HEK293T (cell line): ENCODE measurements around the gene TNFRSF21.
"Not testable (repeated sequence)": the region's sequence is repeated elsewhere in the genome, so short reads cannot be mapped to it uniquely, and the experiment has no call there.

Source experiments
- CTCF ChIA-PET: fragments of 350-600 bp; formaldehyde crosslinking; extraction: SDS; loops from one replicate; lab custom pipeline; 2021; ENCODE audit warnings: antibody characterized with exemption, inconsistent platforms; lab: Yijun Ruan, JAX
- POLR2A ChIA-PET: fragments of 350-600 bp; formaldehyde crosslinking; extraction: SDS; loops from one replicate; lab custom pipeline; 2020; ENCODE audit warnings: antibody characterized with exemption, inconsistent platforms; lab: Yijun Ruan, JAX
- DNase-seq: peaks from one replicate; pipeline ENCODE4 v3.0.0; 2012; ENCODE audit warnings: mixed read lengths; ENCODE audit errors: extremely low spot score
- ARNT ChIP-seq: fragments of 450-650 bp; IDR thresholded peaks from 2 replicates; pipeline ENCODE4 v1.6.1; 2017; ENCODE audit warnings: mild to moderate bottlenecking
- BHLHE40 ChIP-seq: fragments of 450-650 bp; IDR thresholded peaks from 2 replicates; pipeline ENCODE4 v1.6.1; 2016; ENCODE audit warnings: mild to moderate bottlenecking, moderate library complexity, borderline replicate concordance
- CTBP1 ChIP-seq: fragments of 450-650 bp; IDR thresholded peaks from 2 replicates; pipeline ENCODE4 v1.6.1; 2016; ENCODE audit warnings: borderline replicate concordance
- ELF4 ChIP-seq: fragments of 450-650 bp; IDR thresholded peaks from 2 replicates; pipeline ENCODE4 v1.6.1; 2017; ENCODE audit warnings: antibody characterized with exemption
- FOXA1 ChIP-seq: fragments of 450-650 bp; IDR thresholded peaks from 2 replicates; pipeline ENCODE4 v1.6.1; 2016; ENCODE audit warnings: mild to moderate bottlenecking
- FOXK2 ChIP-seq: fragments of 450-650 bp; IDR thresholded peaks from 2 replicates; pipeline ENCODE4 v1.6.1; 2016; ENCODE audit warnings: mild to moderate bottlenecking
- FOXM1 ChIP-seq: fragments of 450-650 bp; IDR thresholded peaks from 2 replicates; pipeline ENCODE4 v1.6.1; 2017; ENCODE audit warnings: mild to moderate bottlenecking, borderline replicate concordance
- HDGF ChIP-seq: fragments of 450-650 bp; IDR thresholded peaks from 2 replicates; pipeline ENCODE4 v1.6.1; 2017; ENCODE audit warnings: antibody characterized with exemption, borderline replicate concordance
- L3MBTL2 ChIP-seq: fragments of 450-650 bp; conservative IDR thresholded peaks from 2 replicates; pipeline ENCODE4 v1.6.1; 2016; ENCODE audit warnings: mild to moderate bottlenecking
- LEF1 ChIP-seq: fragments of 450-650 bp; IDR thresholded peaks from 2 replicates; pipeline ENCODE4 v1.6.1; 2017; ENCODE audit warnings: mild to moderate bottlenecking, borderline replicate concordance
- NFRKB ChIP-seq: fragments of 450-650 bp; IDR thresholded peaks from 2 replicates; pipeline ENCODE4 v1.6.1; 2016; ENCODE audit warnings: mild to moderate bottlenecking, moderate library complexity
- PKNOX1 ChIP-seq: fragments of 450-650 bp; IDR thresholded peaks from 2 replicates; pipeline ENCODE4 v1.6.1; 2016
- SP1 ChIP-seq: fragments of 450-650 bp; IDR thresholded peaks from 2 replicates; pipeline ENCODE4 v1.6.1; 2017
- SUZ12 ChIP-seq: fragments of 450-650 bp; IDR thresholded peaks from 2 replicates; pipeline ENCODE4 v1.6.1; 2016; ENCODE audit warnings: mild to moderate bottlenecking
- TARDBP ChIP-seq: fragments of 450-650 bp; IDR thresholded peaks from 2 replicates; pipeline ENCODE4 v1.6.1; 2016
- ZNF384 ChIP-seq: fragments of 450-650 bp; IDR thresholded peaks from 2 replicates; pipeline ENCODE4 v1.6.1; 2016

TNFRSF21 gene

GRCh38 chr6:47234266-47234933 lies 75.3 kb downstream of the TNFRSF21 start:
- ChIA-PET CTCF (no interaction called here), POLR2A (interaction anchor here (2.6 kb wide), 1 partner anchor 102 kb away, joined by 7 read pairs; no protein-coding TSS in a partner anchor)
- no peak for DNase-seq
- TF ChIP-seq FOXK2 (no peak), PKNOX1 (no peak), FOXA1 (no peak), ARNT (no peak), TARDBP (no peak), CTBP1 (no peak), L3MBTL2 (no peak), ELF4 (no peak), NFRKB (no peak), HDGF (no peak)

DNA sequence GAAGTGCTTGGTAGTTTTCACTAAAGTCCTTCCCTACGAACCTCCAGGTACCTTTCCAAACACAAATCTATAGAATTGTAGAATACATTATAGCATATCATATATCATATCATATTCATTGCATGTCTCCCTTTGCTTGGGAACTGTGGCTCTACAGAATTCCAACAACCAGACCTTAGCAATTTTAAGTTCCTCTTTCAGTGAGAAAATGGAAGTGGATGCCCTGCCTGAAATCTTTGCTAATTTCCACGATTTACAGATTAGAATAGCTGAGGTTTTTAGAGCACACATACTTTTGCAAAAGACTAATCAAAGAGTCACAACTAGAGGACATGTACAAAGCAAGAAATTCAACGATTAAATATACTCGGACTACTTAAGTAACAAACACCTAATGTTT lies 78.6 kb downstream of the TNFRSF21 start:
- CTCF ChIA-PET: no interaction called here
- POLR2A ChIA-PET: no interaction called here
- no peak for TF ChIP-seq ELF4
- TF ChIP-seq L3MBTL2: no peak
- no peak for TF ChIP-seq FOXK2
- no peak for TF ChIP-seq ARNT
- TF ChIP-seq PKNOX1: no peak
- no peak for TF ChIP-seq BHLHE40
- TF ChIP-seq TARDBP: no peak
- TF ChIP-seq CTBP1: no peak
- no peak for TF ChIP-seq SUZ12
- no peak for TF ChIP-seq LEF1
- TF ChIP-seq HDGF: no peak
- DNase-seq: no peak

GRCh38 chr6:47230579-47230978 lies 79.1 kb downstream of the TNFRSF21 start:
- TF ChIP-seq HDGF (no peak), FOXA1 (no peak), ELF4 (no peak), FOXK2 (no peak), CTBP1 (no peak), SUZ12 (no peak), L3MBTL2 (no peak)
- no peak for DNase-seq
- ChIA-PET POLR2A (no interaction called here), CTCF (no interaction called here)

GRCh38 chr6:47229255-47229654 lies 80.5 kb downstream of the TNFRSF21 start:
- DNase-seq: no peak
- TF ChIP-seq TARDBP (no peak), ELF4 (no peak), FOXK2 (no peak), HDGF (no peak), FOXA1 (no peak), FOXM1 (no peak), CTBP1 (no peak), ZNF384 (no peak), ARNT (no peak), SP1 (no peak), LEF1 (no peak), PKNOX1 (no peak), L3MBTL2 (no peak)
- ChIA-PET CTCF (no interaction called here), POLR2A (no interaction called here)

GRCh38 chr6:47228093-47228492 lies 81.6 kb downstream of the TNFRSF21 start:
- CTCF ChIA-PET, POLR2A ChIA-PET, DNase-seq: not testable (repeated sequence)

GRCh38 chr6:47223251-47223650 lies 86.5 kb downstream of the TNFRSF21 start:
- DNase-seq, POLR2A ChIA-PET, CTCF ChIA-PET: not testable (repeated sequence)

DNA sequence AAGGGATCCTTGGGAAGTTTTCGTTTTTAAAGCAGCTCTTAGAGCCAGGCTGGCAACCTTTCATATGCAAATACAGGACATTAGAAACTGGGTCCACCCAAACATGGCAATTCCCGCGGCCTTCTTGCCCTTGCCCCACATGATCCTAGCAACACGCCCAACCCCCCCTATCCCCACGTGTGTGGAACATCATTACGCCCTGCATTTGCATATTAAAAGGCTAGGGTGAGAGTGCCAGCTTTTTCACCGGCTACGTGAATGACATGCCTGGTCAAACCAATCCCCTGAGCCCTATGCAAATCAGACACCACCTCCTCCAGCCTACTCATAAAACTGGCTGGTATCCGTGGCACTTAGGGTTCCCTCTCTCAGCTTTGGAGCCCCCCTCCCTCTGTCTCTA lies 88.1 kb downstream of the TNFRSF21 start:
- CTCF ChIA-PET: no interaction called here
- DNase-seq: no peak
- TF ChIP-seq FOXM1 (no peak), L3MBTL2 (no peak), LEF1 (no peak), FOXA1 (no peak), FOXK2 (no peak), PKNOX1 (no peak), NFRKB (no peak), ZNF384 (no peak), HDGF (no peak), SUZ12 (no peak), TARDBP (no peak), ELF4 (no peak), BHLHE40 (no peak), CTBP1 (no peak), SP1 (no peak), ARNT (no peak)
- POLR2A ChIA-PET: no interaction called here
